Adrenal gland (tissue), 12 donors: ENCODE data around the gene ACTL7A. TPM values are rescaled to one million over a fixed set of nuclear protein-coding genes. Genes with fewer than 3 reads are reported as not detected.

Experiments
- DNase-seq, 7 donors: peaks; one replicate each; pipeline ENCODE4 v3.0.0-alpha.2; 2019 to 2020
- H3K27ac ChIP-seq, 5 donors: fragments of 200-600 bp; sonication (generic) in 4 of 5; 1 replicate in 3 of 5; 2 replicates in 2 of 5; pipeline versions ENCODE4 v1.5.1 to v1.8.0; 2016 to 2020; ENCODE audit warnings: mild to moderate bottlenecking in 1 of 5
- H3K27me3 ChIP-seq: fragments of 200-600 bp; 2 replicates; pipeline ENCODE4 v1.8.0; 2021
- H3K36me3 ChIP-seq, 2 donors: fragments of 200-600 bp; replicated peaks in 1 of 2; 1 replicate in 1 of 2; 2 replicates in 1 of 2; pipeline versions ENCODE4 v1.5.1 to v1.8.0; 2018 to 2022
- H3K4me1 ChIP-seq, 2 donors: fragments of 200-600 bp; replicated peaks in 1 of 2; 1 replicate in 1 of 2; 2 replicates in 1 of 2; pipeline versions ENCODE4 v1.5.1 to v1.8.0; 2018 to 2021
- H3K4me3 ChIP-seq, 4 donors: fragments of 200-600 bp; sonication (generic) in 3 of 4; one replicate each; pipeline ENCODE4 v1.5.1; 2016 to 2018
- H3K9me3 ChIP-seq, 3 donors: fragments of 200-600 bp; sonication (generic) in 1 of 3; replicated peaks in 1 of 3; 1 replicate in 2 of 3; 2 replicates in 1 of 3; pipeline versions ENCODE4 v1.5.1 to v1.8.0; 2016 to 2021
- CTCF ChIP-seq, 6 experiments: fragments of 450-650 bp in 4 of 6; fragments of 200-600 bp in 2 of 6; sonication (generic) in 1 of 6; IDR thresholded peaks; 1 replicate in 5 of 6; 2 replicates in 1 of 6; pipeline versions ENCODE4 v1.5.1 to v1.8.0; 2016 to 2021; ENCODE audit warnings: antibody characterized with exemption in 6 of 6, mild to moderate bottlenecking in 2 of 6, moderate library complexity in 1 of 6
- POLR2A ChIP-seq, 2 donors: fragments of 450-650 bp; IDR thresholded peaks; one replicate each; pipeline ENCODE4 v1.6.1; 2017; ENCODE audit warnings: antibody characterized with exemption in 2 of 2, mild to moderate bottlenecking in 2 of 2, moderate library complexity in 1 of 2
- WGBS, 4 donors: extraction: QIAGEN DNeasy Blood & Tissue Kit in 2 of 4; methylation state at CpG; one replicate each; pipeline versions ENCODE4 v1.1.5 to v1.1.7; 2013 to 2017; 5-methylcytosine and 5-hydroxymethylcytosine counted together
- intact Hi-C, 2 donors: fragments of 100-400 bp; cut with DNase I; formaldehyde crosslinking; loops; one replicate each; pipeline versions ENCODE4 v1.14.1 to v1.15.0; 2022 to 2023
- polyA plus RNA-seq, 3 donors: library from polyadenylated mRNA; stranded (reverse); fragments of 200-250 nt in 2 of 3; fragments of 350-450 nt in 1 of 3; fragmentation: Illumina TruSeq in 1 of 3; extraction: RNeasy Lipid Tissue Mini Kit (QIAGEN cat#74804) in 1 of 3; gene quantifications; one replicate each; pipeline ENCODE4 v1.2.3, GENCODE V29; 2013 to 2014
- small RNA-seq, 2 donors: library from RNA; depleted of rRNA; stranded (forward); fragments of <200 nt; gene quantifications; one replicate each; pipeline ENCODE3, GENCODE V24; 2016
- total RNA-seq, 9 donors: library from RNA; depleted of rRNA in 4 of 9; stranded (reverse); fragments of >200 nt in 4 of 9; fragments of 120-200 nt in 1 of 9; fragmentation: NEBNext Ultra II Directional in 1 of 9; extraction: Animal tissue kit (Norgen Biotek cat#: 25700) in 1 of 9; gene quantifications; one replicate each; pipeline versions ENCODE4 v1.1.0 to v1.2.4, GENCODE V29; 2013 to 2023
- donor health status: healthy with polysubstance abuse.
- donor health status: Bipolar disorder and iron deficiency.
- donor health status: DM: yes; HTN: yes; CAD: no.
- donor health status: DM: no; HTN: no; CAD: no.
- donor health status: DM: no; HTN: no; CAD: no.
- donor health status: DM: yes; HTN: yes; CAD: no.

ACTL7A gene
- total and polyA plus RNA-seq, 12 donors = not detected

GRCh38 chr9:108910914-108911313 lies 48.8 kb downstream of the ACTL7A start:
- no peaks in the 10 kb centered on the region for H3K9me3 ChIP-seq
- no peak overlapping the region for H3K4me3 ChIP-seq
- DNase-seq = no peak
- no peaks in the 10 kb centered on the region for H3K4me1 ChIP-seq
- H3K36me3 ChIP-seq = peaks cover 0 to 89% of the 10 kb centered on the region in 2 donors
- H3K27me3 ChIP-seq = no peaks in the 10 kb centered on the region
- intact Hi-C loops = no loop called here
- no peak overlapping the region for H3K27ac ChIP-seq
- WGBS, 4 donors = 93 to 98% (median 98%) methylated on average over 2 of the region's 2 CpGs
- TF ChIP-seq CTCF (IDR thresholded peaks at IDR 0.05) (no peak), POLR2A (IDR thresholded peaks at IDR 0.05) (no peak)

GRCh38 chr9:108911820-108912219 lies 49.8 kb downstream of the ACTL7A start:
- 22 to 41% (median 30%) methylated on average over 1 of the region's 1 CpG for WGBS, 4 donors
- intact Hi-C loops = no loop called here
- no peak for TF ChIP-seq CTCF (IDR thresholded peaks at IDR 0.05)
- no peak for TF ChIP-seq POLR2A (IDR thresholded peaks at IDR 0.05)
- peaks cover 0 to 91% of the 10 kb centered on the region in 2 donors for H3K36me3 ChIP-seq
- no peaks in the 10 kb centered on the region for H3K9me3 ChIP-seq
- H3K27me3 ChIP-seq = no peaks in the 10 kb centered on the region
- H3K4me1 ChIP-seq = no peaks in the 10 kb centered on the region
- DNase-seq = no peak
- no peak overlapping the region for H3K4me3 ChIP-seq
- no peak overlapping the region for H3K27ac ChIP-seq

Small RNAs within 50 kb of the gene (small RNA-seq; reads per million reads assigned to genes)
- 0 reads per million in 2 donors for gene AL359692.1

Other genes with a start within 250 kb of the ACTL7A start
- under 1 TPM in 6 of 9 donors, not detected in 3; 0.12 to 0.95 (median 0.27) TPM for gene ACTL7B, start 6.3 kb upstream of the ACTL7A start, total RNA-seq
- under 1 TPM in 2 of 3 donors, not detected in 1; 0.16 to 0.40 TPM for gene ACTL7B, start 6.3 kb upstream of the ACTL7A start, polyA plus RNA-seq
- 100 to 1,000 TPM in 8 of 9 donors, 10 to 100 TPM in 1; 72.5 to 768 (median 158) TPM for gene ELP1, start 71.9 kb downstream of the ACTL7A start, total RNA-seq
- 100 to 1,000 TPM in 1 of 3 donors, 10 to 100 TPM in 2; 54.3 to 261 (median 63.5) TPM for gene ELP1, start 71.9 kb downstream of the ACTL7A start, polyA plus RNA-seq
- gene ABITRAM, start 72.1 kb downstream of the ACTL7A start, total RNA-seq = 10 to 100 TPM in 6 of 9 donors, 1 to 10 TPM in 3; 3.5 to 20.2 (median 12.1) TPM
- 10 to 100 TPM; 13.2 to 33.0 (median 17.1) TPM for gene ABITRAM, start 72.1 kb downstream of the ACTL7A start, polyA plus RNA-seq
- gene CTNNAL1, start 151.2 kb downstream of the ACTL7A start, total RNA-seq = 100 to 1,000 TPM; 182 to 817 (median 463) TPM
- gene CTNNAL1, start 151.2 kb downstream of the ACTL7A start, polyA plus RNA-seq = 100 to 1,000 TPM; 280 to 429 (median 282) TPM